ENCODE results near the gene KIAA1549. TPM values are rescaled to one million over a fixed set of nuclear protein-coding genes. Genes with fewer than 3 reads are reported as not detected.
A peak's percentile ranks its signal among the peaks of the same experiment; 100 is the strongest.

Gene KIAA1549
- total and polyA plus RNA-seq, 7 donors: 0.46 to 4.4 (median 1.4) TPM

DNA sequence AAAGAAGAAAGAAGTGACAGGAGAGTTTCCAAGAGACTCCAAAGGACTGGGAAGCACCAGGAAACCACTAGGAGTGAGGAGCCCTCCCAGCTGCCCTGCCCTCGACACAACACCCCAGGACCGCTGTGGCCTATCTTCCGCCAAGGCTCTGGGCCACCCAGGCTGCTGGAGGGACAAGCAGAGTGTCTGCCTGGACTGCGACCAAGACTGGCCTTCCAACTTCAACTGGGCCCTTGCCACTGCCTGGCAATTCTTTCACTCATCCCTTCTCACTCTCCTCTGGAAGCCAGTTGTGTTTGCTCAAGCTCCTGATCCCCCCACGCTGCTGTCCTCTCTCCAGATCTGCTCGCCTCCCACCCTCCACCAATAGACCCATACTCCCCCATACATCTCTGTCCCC, 10.2 kb downstream of the KIAA1549 start:
- no peak overlapping the region for H3K27ac ChIP-seq
- intact Hi-C loops (cut with DNase I): no loop called here
- no peaks in the 10 kb centered on the region for H3K4me1 ChIP-seq
- H3K9me3 ChIP-seq: no peaks in the 10 kb centered on the region
- no peak for DNase-seq
- H3K27me3 ChIP-seq (ENCODE audit: insufficient read depth in 3 of 3, low read length in 2 of 3): peaks cover 0 to 3% (median 0%) of the 10 kb centered on the region in 3 donors
- ATAC-seq: peak in 1 of 4 donors; percentile 49
- no peak for TF ChIP-seq CTCF (IDR thresholded peaks at IDR 0.05)
- no peaks in the 10 kb centered on the region for H3K36me3 ChIP-seq (ENCODE audit: insufficient read depth in 1 of 2, low read depth in 1 of 2)
- 40 to 65% (median 47%) methylated on average over 6 of the region's 6 CpGs for WGBS, 3 donors
- H3K4me3 ChIP-seq: no peak overlapping the region

- no peak for TF ChIP-seq CTCF (IDR thresholded peaks at IDR 0.05)
- Histone ChIP-seq H3K9me3 (no peaks in the 10 kb centered on the region), H3K4me3 (no peak overlapping the region), H3K4me1 (no peaks in the 10 kb centered on the region), H3K36me3 (ENCODE audit: insufficient read depth in 1 of 2, low read depth in 1 of 2) (no peaks in the 10 kb centered on the region), H3K27me3 (ENCODE audit: insufficient read depth in 3 of 3, low read length in 2 of 3) (peaks cover 0 to 3% (median 0%) of the 10 kb centered on the region in 3 donors), H3K27ac (no peak overlapping the region)
- intact Hi-C loops (cut with DNase I): no loop called here
- DNase-seq (no peak), ATAC-seq (no peak)
- WGBS, 3 donors: 89 to 92% (median 90%) methylated on average over 7 of the region's 7 CpGs
Measured at GRCh38 chr7:138970446-138970845, 10.7 kb downstream of the KIAA1549 start.

- no peak overlapping the region for H3K4me3 ChIP-seq
- 71 to 77% (median 71%) methylated on average over 4 of the region's 4 CpGs for WGBS, 3 donors
- H3K36me3 ChIP-seq (ENCODE audit: insufficient read depth in 1 of 2, low read depth in 1 of 2): no peaks in the 10 kb centered on the region
- H3K27me3 ChIP-seq (ENCODE audit: insufficient read depth in 3 of 3, low read length in 2 of 3): no peaks in the 10 kb centered on the region
- H3K27ac ChIP-seq: no peak overlapping the region
- TF ChIP-seq CTCF (IDR thresholded peaks at IDR 0.05): no peak
- H3K4me1 ChIP-seq: no peaks in the 10 kb centered on the region
- H3K9me3 ChIP-seq: no peaks in the 10 kb centered on the region
- ATAC-seq: no peak
- DNase-seq: no peak
- intact Hi-C loops (cut with DNase I): no loop called here
Measured at GRCh38 chr7:138967159-138967558, 14.0 kb downstream of the KIAA1549 start.

GRCh38 chr7:138964624-138965436, 16.4 kb downstream of the KIAA1549 start:
- intact Hi-C loops (cut with DNase I): no loop called here
- 84 to 92% (median 88%) methylated on average over 15 of the region's 15 CpGs for WGBS, 3 donors
- ATAC-seq: no peak

More at GRCh38 chr7:138964624-138965436, 16.4 kb downstream of the KIAA1549 start:
- no peak for DNase-seq
- H3K9me3 ChIP-seq: no peaks in the 10 kb centered on the region
- no peak overlapping the region for H3K27ac ChIP-seq
- no peak for TF ChIP-seq CTCF (IDR thresholded peaks at IDR 0.05)
- H3K36me3 ChIP-seq (ENCODE audit: insufficient read depth in 1 of 2, low read depth in 1 of 2): no peaks in the 10 kb centered on the region
- H3K4me3 ChIP-seq: no peak overlapping the region
- no peaks in the 10 kb centered on the region for H3K4me1 ChIP-seq
- no peaks in the 10 kb centered on the region for H3K27me3 ChIP-seq (ENCODE audit: insufficient read depth in 3 of 3, low read length in 2 of 3)

Measured in psoas muscle (tissue), 8 donors.